PC-3 (cell line): ENCODE results near the gene TXNRD1.

ENCODE experiments used
- EZH2 ChIP-seq: fragments of 300-600 bp; sonication (generic); IDR thresholded peaks from one replicate; pipeline ENCODE4 v1.6.1; 2017; ENCODE audit warnings: antibody characterized with exemption, mild to moderate bottlenecking, low read length; ENCODE audit not compliant: unreplicated experiment
- EZH2phosphoT487 ChIP-seq: fragments of 300-600 bp; sonication (generic); IDR thresholded peaks from 2 replicates; pipeline ENCODE4 v1.6.1; 2018; ENCODE audit warnings: mild to moderate bottlenecking, antibody characterized with exemption, low read length, borderline replicate concordance
- TF ChIP-seq, protein P1 (sequence below): fragments of 300-600 bp; sonication (generic); conservative IDR thresholded peaks from 2 replicates; pipeline ENCODE4 v1.5.1; 2017; ENCODE audit warnings: antibody characterized with exemption, low read depth, mild to moderate bottlenecking, low read length

- TF ChIP-seq EZH2phosphoT487 (no peak), EZH2 (no peak)
- TF ChIP-seq, protein P1, sequence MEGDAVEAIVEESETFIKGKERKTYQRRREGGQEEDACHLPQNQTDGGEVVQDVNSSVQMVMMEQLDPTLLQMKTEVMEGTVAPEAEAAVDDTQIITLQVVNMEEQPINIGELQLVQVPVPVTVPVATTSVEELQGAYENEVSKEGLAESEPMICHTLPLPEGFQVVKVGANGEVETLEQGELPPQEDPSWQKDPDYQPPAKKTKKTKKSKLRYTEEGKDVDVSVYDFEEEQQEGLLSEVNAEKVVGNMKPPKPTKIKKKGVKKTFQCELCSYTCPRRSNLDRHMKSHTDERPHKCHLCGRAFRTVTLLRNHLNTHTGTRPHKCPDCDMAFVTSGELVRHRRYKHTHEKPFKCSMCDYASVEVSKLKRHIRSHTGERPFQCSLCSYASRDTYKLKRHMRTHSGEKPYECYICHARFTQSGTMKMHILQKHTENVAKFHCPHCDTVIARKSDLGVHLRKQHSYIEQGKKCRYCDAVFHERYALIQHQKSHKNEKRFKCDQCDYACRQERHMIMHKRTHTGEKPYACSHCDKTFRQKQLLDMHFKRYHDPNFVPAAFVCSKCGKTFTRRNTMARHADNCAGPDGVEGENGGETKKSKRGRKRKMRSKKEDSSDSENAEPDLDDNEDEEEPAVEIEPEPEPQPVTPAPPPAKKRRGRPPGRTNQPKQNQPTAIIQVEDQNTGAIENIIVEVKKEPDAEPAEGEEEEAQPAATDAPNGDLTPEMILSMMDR, result no peak
These were observed 140.1 kb downstream of the TXNRD1 start for GRCh38 chr12:104355630-104356029.
